Measurements from ENCODE around the gene WDR47. TPM values are rescaled to one million over a fixed set of nuclear protein-coding genes. Genes with fewer than 3 reads are reported as not detected.

Gene WDR47
- total RNA-seq = 16.4 and 25.5 TPM in 2 replicates

- peak; percentile 94 for DNase-seq (ENCODE audit: low read depth)
- peak within 1 kb of the TSS; percentile 93 for H3K4me3 ChIP-seq (ENCODE audit: low read depth, low read length)
- TF ChIP-seq CTCF (IDR thresholded peaks at IDR 0.05; ENCODE audit: insufficient read depth, low read depth, low read length) = no peak
Observed at GRCh38 chr1:109041621-109042468, at the start of gene WDR47. WDR47 (minus strand) TSS chr1:109042102; CDS start chr1:109023512, 18,590 bp downstream.

- no peak for TF ChIP-seq CTCF (IDR thresholded peaks at IDR 0.05; ENCODE audit: insufficient read depth, low read depth, low read length)
- peak overlapping the region; percentile 90 for H3K4me3 ChIP-seq (ENCODE audit: low read depth, low read length)
- peak; percentile 78 for DNase-seq (ENCODE audit: low read depth)
Observed at GRCh38 chr1:109091078-109091838, 49.4 kb upstream of the WDR47 start.

GRCh38 chr1:109090196-109091077 lies 48.5 kb upstream of the WDR47 start, which contains the start of gene TMEM167B:
TMEM167B (plus strand) TSS chr1:109090764; CDS start chr1:109090873, 109 bp downstream.
- peak; percentile 98 for DNase-seq (ENCODE audit: low read depth)
- no peak for TF ChIP-seq CTCF (IDR thresholded peaks at IDR 0.05; ENCODE audit: insufficient read depth, low read depth, low read length)

GRCh38 chr1:109089242-109090015 lies 47.5 kb upstream of the WDR47 start:
- H3K4me3 ChIP-seq (ENCODE audit: low read depth, low read length) = peak overlapping the region; percentile 90
- TF ChIP-seq CTCF (IDR thresholded peaks at IDR 0.05; ENCODE audit: insufficient read depth, low read depth, low read length) = peak; percentile 81
- DNase-seq (ENCODE audit: low read depth) = peak; percentile 84

More at GRCh38 chr1:109090196-109091077, 48.5 kb upstream of the WDR47 start, which contains the start of gene TMEM167B:
- H3K4me3 ChIP-seq (ENCODE audit: low read depth, low read length) = peak within 1 kb of the TSS; percentile 90

GRCh38 chr1:109084563-109085517 lies 42.9 kb upstream of the WDR47 start:
- no peak for DNase-seq (ENCODE audit: low read depth)
- TF ChIP-seq CTCF (IDR thresholded peaks at IDR 0.05; ENCODE audit: insufficient read depth, low read depth, low read length) = no peak
- H3K4me3 ChIP-seq (ENCODE audit: low read depth, low read length) = no peak overlapping the region
